Activated T-helper 1 cell treated with Interleukin-2 at 50 U/mL for 16 hours (primary cell): ENCODE measurements around the gene AXIN1.
"Not testable (repeated sequence)": the region's sequence is repeated elsewhere in the genome, so short reads cannot be mapped to it uniquely, and the experiment has no call there.

Source experiments
- DNase-seq: peaks from one replicate; pipeline ENCODE4 v3.0.0-alpha.2; 2020; ENCODE audit warnings: low read depth

The AXIN1 gene

GRCh38 chr16:370443-370842 is 17.9 kb upstream of the AXIN1 start, which contains the start of gene MRPL28:
Gene MRPL28 (minus strand): TSS chr16:370538. CDS start chr16:370218, 320 bp downstream.
- peak; percentile 86 for DNase-seq

- DNase-seq: no peak
These were observed 17.4 kb upstream of the AXIN1 start for GRCh38 chr16:369866-370436.

- no peak for DNase-seq
These were observed 16.8 kb upstream of the AXIN1 start for GRCh38 chr16:369275-369865.

- DNase-seq: no peak
These were observed 16.1 kb upstream of the AXIN1 start for GRCh38 chr16:368388-369158.

GRCh38 chr16:367333-367903 is 14.9 kb upstream of the AXIN1 start:
- no peak for DNase-seq

GRCh38 chr16:366476-366875 is 14.0 kb upstream of the AXIN1 start:
- DNase-seq: no peak

- DNase-seq: no peak
These were observed 12.3 kb upstream of the AXIN1 start for GRCh38 chr16:364595-365491.

- DNase-seq: no peak
These were observed 11.4 kb upstream of the AXIN1 start for GRCh38 chr16:363766-364490.

- DNase-seq: no peak
These were observed 10.7 kb upstream of the AXIN1 start for GRCh38 chr16:363110-363765.

- not testable (repeated sequence) for DNase-seq
These were observed 10.1 kb upstream of the AXIN1 start for GRCh38 chr16:362702-362999.

- DNase-seq: peak; percentile 58
These were observed 9.6 kb upstream of the AXIN1 start for GRCh38 chr16:361872-362701.

- no peak for DNase-seq
These were observed 8.9 kb upstream of the AXIN1 start for GRCh38 chr16:361341-361871.

GRCh38 chr16:360698-361336 is 8.3 kb upstream of the AXIN1 start:
- DNase-seq: no peak

GRCh38 chr16:359871-360697 is 7.6 kb upstream of the AXIN1 start:
- DNase-seq: no peak

- no peak for DNase-seq
These were observed 6.7 kb upstream of the AXIN1 start for GRCh38 chr16:359067-359763.

GRCh38 chr16:356741-357140 is 4.2 kb upstream of the AXIN1 start:
- DNase-seq: no peak

GRCh38 chr16:354971-355461 is 2.5 kb upstream of the AXIN1 start:
- no peak for DNase-seq
